OCI-LY1 (cell line): ENCODE data around the gene FER1L5.

Experiments
- CTCF ChIP-seq: fragments of 200-600 bp; sonication (generic), shearing (Covaris generic); IDR thresholded peaks from 2 replicates; pipeline ENCODE4 v1.5.1; 2017; ENCODE audit warnings: mild to moderate bottlenecking, antibody characterized with exemption, low read length, moderate library complexity, mixed read lengths
- EZH2 ChIP-seq: fragments of 200-600 bp; sonication (generic), shearing (Covaris generic); IDR thresholded peaks from 2 replicates; pipeline ENCODE4 v1.8.0; 2017; ENCODE audit warnings: borderline replicate concordance, mixed run types, mild to moderate bottlenecking, antibody characterized with exemption, low read length, moderate library complexity, mixed read lengths

GRCh38 chr2:96684883-96685576 is 42.5 kb downstream of the FER1L5 start:
- TF ChIP-seq CTCF, result no peak
- TF ChIP-seq EZH2, result no peak
